Liver (tissue), 3 donors: ENCODE data around the gene DHRS2.

ENCODE experiments used
- ATF3 ChIP-seq: IDR thresholded peaks from 2 replicates; pipeline ENCODE4 v1.6.1; 2016; ENCODE audit warnings: antibody characterized with exemption
- CTCF ChIP-seq: fragments of 150-350 bp; IDR thresholded peaks from 2 replicates; pipeline ENCODE4 v1.5.1; 2017; ENCODE audit warnings: improper control_type of control experiment, low read depth, low read length; ENCODE audit not compliant: missing input control
- FOXA2 ChIP-seq: IDR thresholded peaks from 2 replicates; pipeline ENCODE4 v1.6.1; 2016; ENCODE audit warnings: antibody characterized with exemption
- RAD21 ChIP-seq, 2 donors: IDR thresholded peaks; 2 replicates each; pipeline ENCODE4 v1.6.1; 2016; ENCODE audit warnings: antibody characterized with exemption in 2 of 2, mild to moderate bottlenecking in 2 of 2
- REST ChIP-seq: IDR thresholded peaks from 2 replicates; pipeline ENCODE4 v1.6.1; 2016; ENCODE audit warnings: antibody characterized with exemption, mild to moderate bottlenecking
- RXRA ChIP-seq, 2 donors: IDR thresholded peaks; 2 replicates each; pipeline ENCODE4 v1.6.1; 2017 to 2018; ENCODE audit warnings: antibody characterized with exemption in 2 of 2, mild to moderate bottlenecking in 1 of 2
- SP1 ChIP-seq: IDR thresholded peaks from 2 replicates; pipeline ENCODE4 v1.6.1; 2018; ENCODE audit warnings: antibody characterized with exemption, mild to moderate bottlenecking
- YY1 ChIP-seq: IDR thresholded peaks from 2 replicates; pipeline ENCODE4 v1.6.1; 2016; ENCODE audit warnings: antibody characterized with exemption, mild to moderate bottlenecking
- ZBTB33 ChIP-seq: IDR thresholded peaks from 2 replicates; pipeline ENCODE4 v1.6.1; 2016; ENCODE audit warnings: antibody characterized with exemption
- TF ChIP-seq, protein P1 (sequence below): IDR thresholded peaks from 2 replicates; pipeline ENCODE4 v1.6.1; 2016; ENCODE audit warnings: antibody characterized with exemption
- donor health status: healthy.
- donor health status: healthy.

GRCh38 chr14:23664207-23664885 is 28.2 kb downstream of the DHRS2 start:
- TF ChIP-seq CTCF = no peak
- TF ChIP-seq, protein P1, sequence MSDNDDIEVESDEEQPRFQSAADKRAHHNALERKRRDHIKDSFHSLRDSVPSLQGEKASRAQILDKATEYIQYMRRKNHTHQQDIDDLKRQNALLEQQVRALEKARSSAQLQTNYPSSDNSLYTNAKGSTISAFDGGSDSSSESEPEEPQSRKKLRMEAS = no peak
- TF ChIP-seq YY1 = no peak
- TF ChIP-seq ATF3 = no peak
- TF ChIP-seq RXRA (IDR thresholded peaks at IDR 0.05) = no peak
- TF ChIP-seq RAD21 (IDR thresholded peaks at IDR 0.05) = no peak
- no peak for TF ChIP-seq ZBTB33
- TF ChIP-seq REST = no peak
- no peak for TF ChIP-seq FOXA2
- TF ChIP-seq SP1 = no peak
